ENCODE results near the gene UBN1. TPM values are rescaled to one million over a fixed set of nuclear protein-coding genes. Genes with fewer than 3 reads are reported as not detected.

Gene UBN1
- total and polyA plus RNA-seq, 5 experiments from 2014 or later, result 10.9 to 40.9 (median 18.4) TPM

- peaks cover 5 to 90% (median 13%) of the 10 kb centered on the region in 3 donors for H3K36me3 Mint-ChIP-seq
- peak overlapping the region in 1 of 10 donors; percentile 41 for H3K27ac Mint-ChIP-seq
- ATAC-seq (no peak), DNase-seq (no peak)
- H3K9me3 Mint-ChIP-seq, result no peaks in the 10 kb centered on the region
- no peaks in the 10 kb centered on the region for H3K27me3 Mint-ChIP-seq
- POLR2A ChIA-PET, result no interaction called here
- peaks cover 5 to 16% (median 8%) of the 10 kb centered on the region in 4 donors for H3K4me1 Mint-ChIP-seq
- peak overlapping the region in 1 of 10 donors; percentile 31 for H3K4me3 Mint-ChIP-seq
These were observed 20.3 kb upstream of the UBN1 start for GRCh38 chr16:4826980-4827379.

DNA sequence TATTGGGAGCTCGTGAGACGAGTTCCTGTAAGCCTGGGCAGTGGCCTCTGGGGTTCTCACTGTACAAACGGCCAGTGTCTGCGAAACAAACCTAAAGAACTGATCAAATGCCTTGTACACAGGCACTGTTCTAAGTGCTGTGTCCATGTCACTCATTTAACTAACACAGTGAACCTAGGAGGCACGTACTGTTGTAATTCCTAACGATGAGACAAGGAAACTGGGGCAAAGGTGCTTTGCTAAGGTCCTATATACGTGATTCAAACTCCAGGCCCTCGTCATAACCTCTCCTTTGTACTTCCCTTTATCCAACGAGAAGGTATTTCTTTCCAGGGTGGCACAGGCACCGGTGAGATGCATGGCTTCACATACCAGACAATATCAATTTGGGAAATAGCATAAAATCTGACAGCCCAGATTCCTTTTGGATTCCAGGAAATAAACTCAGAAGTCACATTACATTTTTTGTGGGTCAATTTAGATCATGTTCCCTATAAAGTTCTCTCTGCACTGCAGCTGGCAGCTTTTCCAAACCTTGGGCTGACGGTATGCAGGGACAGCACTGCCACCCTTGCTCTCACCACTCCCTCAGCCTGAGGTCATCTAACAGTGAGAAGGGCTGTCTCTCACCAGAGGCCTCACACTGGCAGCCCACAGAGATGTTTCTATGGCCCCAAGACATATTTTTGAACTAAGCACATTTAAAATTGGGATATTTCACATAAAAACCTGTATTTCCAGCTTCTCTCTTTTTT, 18.5 kb upstream of the UBN1 start:
- Mint-ChIP-seq H3K4me1 (peaks cover 9 to 20% (median 18%) of the 10 kb centered on the region in 4 donors), H3K4me3 (no peak overlapping the region), H3K27me3 (no peaks in the 10 kb centered on the region), H3K27ac (no peak overlapping the region), H3K9me3 (no peaks in the 10 kb centered on the region), H3K36me3 (peaks cover 5 to 91% (median 18%) of the 10 kb centered on the region in 3 donors)
- POLR2A ChIA-PET, result no interaction called here
- DNase-seq, result no peak
- no peak for ATAC-seq

DNA sequence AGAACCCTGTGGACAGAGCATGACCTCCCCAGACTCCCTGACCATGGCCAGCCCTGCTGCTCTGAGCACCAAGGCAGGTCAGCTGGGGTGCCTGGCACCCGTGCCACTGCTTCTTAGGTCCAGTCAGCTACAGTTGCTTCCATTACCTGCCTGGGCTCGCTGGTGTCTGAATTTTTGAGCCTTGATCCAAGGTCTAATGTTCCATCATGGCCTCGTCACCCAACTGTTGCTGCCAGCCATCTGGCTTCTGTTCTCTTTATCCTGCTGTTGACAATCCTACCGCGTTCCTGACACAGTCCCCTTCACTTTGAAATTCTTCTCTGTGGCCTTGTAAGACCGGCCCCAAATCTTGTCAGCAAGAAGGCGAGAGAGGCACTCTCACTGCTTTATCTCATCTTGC, 16.9 kb upstream of the UBN1 start:
- no peaks in the 10 kb centered on the region for H3K9me3 Mint-ChIP-seq
- DNase-seq (no peak), ATAC-seq (no peak)
- peaks cover 9 to 27% (median 18%) of the 10 kb centered on the region in 4 donors for H3K4me1 Mint-ChIP-seq
- no peak overlapping the region for H3K4me3 Mint-ChIP-seq
- H3K36me3 Mint-ChIP-seq, result peaks cover 5 to 83% (median 18%) of the 10 kb centered on the region in 3 donors
- H3K27ac Mint-ChIP-seq, result peak overlapping the region in 1 of 10 donors; percentile 13
- POLR2A ChIA-PET, result interaction anchor here (0.8 kb wide), 1 partner anchor 28 kb away, joined by 7 read pairs; the partner anchor contains the start of gene ROGDI
- no peaks in the 10 kb centered on the region for H3K27me3 Mint-ChIP-seq

DNA sequence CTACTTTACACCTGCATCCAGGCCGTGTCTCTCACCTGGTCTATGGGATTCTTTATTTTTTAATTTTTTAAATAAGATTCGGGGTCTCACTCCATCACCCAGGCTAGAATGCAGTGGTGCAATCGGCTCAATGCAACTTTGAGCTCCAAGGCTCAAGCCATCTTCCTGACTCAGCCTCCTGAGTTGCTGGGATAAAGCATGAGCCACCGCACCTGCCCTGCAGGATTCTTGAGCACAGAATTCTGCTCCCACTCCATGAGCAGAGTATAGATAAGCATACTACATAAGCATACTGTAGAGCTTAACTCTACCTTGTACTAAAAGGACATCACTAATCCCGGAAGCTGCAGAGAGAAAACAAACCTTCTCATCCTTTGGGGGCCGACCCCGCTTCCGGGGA, 15.7 kb upstream of the UBN1 start:
- no peak overlapping the region for H3K4me3 Mint-ChIP-seq
- no peaks in the 10 kb centered on the region for H3K27me3 Mint-ChIP-seq
- no peaks in the 10 kb centered on the region for H3K9me3 Mint-ChIP-seq

GRCh38 chr16:4832698-4833343, 14.5 kb upstream of the UBN1 start:
- POLR2A ChIA-PET, result no interaction called here
- no peak overlapping the region for H3K4me3 Mint-ChIP-seq
- ATAC-seq (no peak), DNase-seq (no peak)
- peaks cover 14 to 27% (median 21%) of the 10 kb centered on the region in 4 donors for H3K4me1 Mint-ChIP-seq
- peak overlapping the region in 2 of 10 donors; percentile 8 to 27 for H3K27ac Mint-ChIP-seq
- peaks cover 5 to 82% (median 18%) of the 10 kb centered on the region in 3 donors for H3K36me3 Mint-ChIP-seq
- no peaks in the 10 kb centered on the region for H3K27me3 Mint-ChIP-seq
- no peaks in the 10 kb centered on the region for H3K9me3 Mint-ChIP-seq

More for the DNA sequence above, 15.7 kb upstream of the UBN1 start:
- POLR2A ChIA-PET, result no interaction called here
- ATAC-seq, result no peak
- Mint-ChIP-seq H3K27ac (peak overlapping the region in 1 of 10 donors; percentile 13), H3K36me3 (peaks cover 5 to 84% (median 18%) of the 10 kb centered on the region in 3 donors), H3K4me1 (peaks cover 14 to 27% (median 20%) of the 10 kb centered on the region in 4 donors)
- DNase-seq, result no peak

GRCh38 chr16:4833584-4833983, 13.7 kb upstream of the UBN1 start:
- Mint-ChIP-seq H3K4me3 (no peak overlapping the region), H3K27ac (no peak overlapping the region), H3K27me3 (no peaks in the 10 kb centered on the region), H3K9me3 (no peaks in the 10 kb centered on the region), H3K4me1 (peaks cover 14 to 27% (median 21%) of the 10 kb centered on the region in 4 donors), H3K36me3 (peaks cover 5 to 82% (median 18%) of the 10 kb centered on the region in 3 donors)
- POLR2A ChIA-PET, result interaction anchor here (0.7 to 0.9 kb wide), 2 partner anchors 29 to 112 kb away, joined by 3 to 5 read pairs; no protein-coding TSS in a partner anchor
- ATAC-seq, result no peak
- no peak for DNase-seq

GRCh38 chr16:4836727-4837126, 10.6 kb upstream of the UBN1 start:
- Mint-ChIP-seq H3K9me3 (no peaks in the 10 kb centered on the region), H3K4me1 (peaks cover 10 to 35% (median 21%) of the 10 kb centered on the region in 4 donors), H3K27me3 (no peaks in the 10 kb centered on the region), H3K27ac (peak overlapping the region in 4 of 10 donors; percentile 19 to 73 (median 46)), H3K4me3 (no peak overlapping the region), H3K36me3 (peaks cover 0 to 86% (median 11%) of the 10 kb centered on the region in 3 donors)
- ATAC-seq (no peak), DNase-seq (no peak)
- POLR2A ChIA-PET, result interaction anchor here (0.7 to 2.4 kb wide), 2 partner anchors 10 to 1077 kb away, joined by 5 to 12 read pairs; partner anchors contain the start of genes GLYR1 and UBN1

- peaks cover 0 to 86% (median 2%) of the 10 kb centered on the region in 3 donors for H3K36me3 Mint-ChIP-seq
- no peak overlapping the region for H3K4me3 Mint-ChIP-seq
- H3K4me1 Mint-ChIP-seq, result peaks cover 7 to 31% (median 18%) of the 10 kb centered on the region in 4 donors
- no peaks in the 10 kb centered on the region for H3K9me3 Mint-ChIP-seq
- no peaks in the 10 kb centered on the region for H3K27me3 Mint-ChIP-seq
- no peak for ATAC-seq
- peak overlapping the region in 4 of 10 donors; percentile 7 to 73 (median 32) for H3K27ac Mint-ChIP-seq
- DNase-seq, result no peak
- POLR2A ChIA-PET, result interaction anchor here (0.6 to 2.4 kb wide), 2 partner anchors 9 to 117 kb away, joined by 3 to 12 read pairs; partner anchors contain the start of genes GLYR1 and UBN1
These were observed 9.4 kb upstream of the UBN1 start for GRCh38 chr16:4837733-4838501.

GRCh38 chr16:4839942-4840341, 7.3 kb upstream of the UBN1 start:
- H3K27me3 Mint-ChIP-seq, result no peaks in the 10 kb centered on the region
- DNase-seq, result no peak
- POLR2A ChIA-PET, result interaction anchor here (1.0 kb wide), 1 partner anchor 31 kb away, joined by 4 read pairs; no protein-coding TSS in a partner anchor
- peak overlapping the region in 6 of 10 donors; percentile 5 to 69 (median 30) for H3K27ac Mint-ChIP-seq
- no peak for ATAC-seq
- peaks cover 0 to 92% (median 5%) of the 10 kb centered on the region in 3 donors for H3K36me3 Mint-ChIP-seq
- peaks cover 3 to 29% (median 12%) of the 10 kb centered on the region in 4 donors for H3K4me1 Mint-ChIP-seq
- H3K9me3 Mint-ChIP-seq, result no peaks in the 10 kb centered on the region
- H3K4me3 Mint-ChIP-seq, result no peak overlapping the region

DNA sequence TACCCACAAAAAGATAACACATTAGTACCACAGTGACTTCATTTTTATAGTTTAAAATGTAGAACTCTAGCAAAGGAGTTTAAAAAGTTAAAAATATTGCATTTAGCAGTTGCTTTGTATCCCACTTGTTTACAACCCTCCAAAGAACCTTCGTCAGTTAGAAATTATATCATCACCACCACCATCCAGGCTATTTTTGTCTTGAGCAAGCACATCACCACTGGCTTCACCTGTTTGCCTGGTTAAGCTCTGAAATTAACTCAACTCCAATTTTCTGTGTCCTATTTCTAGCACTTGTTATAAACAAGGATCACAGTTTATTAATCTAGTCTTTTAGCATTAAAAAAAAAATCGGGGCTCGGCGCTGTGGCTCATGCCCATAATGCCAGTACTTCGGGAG, 6.3 kb upstream of the UBN1 start:
- peaks cover 0 to 93% (median 5%) of the 10 kb centered on the region in 3 donors for H3K36me3 Mint-ChIP-seq

DNA sequence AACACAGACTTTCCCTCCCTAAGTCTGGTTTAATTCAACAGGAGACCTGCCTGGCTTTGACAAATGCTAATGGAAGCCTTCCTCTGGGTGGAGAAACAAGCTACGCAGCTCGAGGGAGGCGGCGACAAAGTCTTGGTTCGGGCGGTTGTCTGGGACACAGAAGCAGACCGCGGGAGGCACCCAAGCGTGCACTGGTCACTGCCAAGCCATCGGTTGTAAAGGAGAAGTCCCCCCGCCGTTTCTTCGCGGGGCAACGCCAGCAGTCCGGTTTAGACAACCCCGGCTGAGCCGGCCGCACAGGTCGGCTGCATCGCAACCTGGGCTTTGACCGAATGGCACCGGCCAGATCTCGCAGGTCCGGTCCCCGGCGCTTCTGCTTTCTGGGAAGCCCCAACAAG, 779 bp upstream of the UBN1 start:
- Mint-ChIP-seq H3K36me3 (peaks cover 0 to 43% (median 3%) of the 10 kb centered on the region in 3 donors), H3K27me3 (no peaks in the 10 kb centered on the region), H3K9me3 (no peaks in the 10 kb centered on the region), H3K4me1 (peaks cover 12 to 57% (median 50%) of the 10 kb centered on the region in 4 donors), H3K27ac (peak overlapping the region; percentile 43 to 95 (median 94)), H3K4me3 (peak overlapping the region; percentile 78 to 92 (median 87))
- POLR2A ChIA-PET, result interaction anchor here (1.3 to 2.5 kb wide), 5 partner anchors 8 to 252 kb away, joined by 3 to 14 read pairs (median 7); partner anchors contain the start of genes ANKS3, DNAAF8 and ROGDI
- DNase-seq (peak in 6 of 10 donors; percentile 8 to 25 (median 10)), ATAC-seq (no peak)

More for the DNA sequence above, 6.3 kb upstream of the UBN1 start:
- DNase-seq, result no peak
- Mint-ChIP-seq H3K27me3 (no peaks in the 10 kb centered on the region), H3K9me3 (no peaks in the 10 kb centered on the region), H3K27ac (peak overlapping the region in 3 of 10 donors; percentile 3 to 84 (median 69)), H3K4me3 (no peak overlapping the region), H3K4me1 (peaks cover 12 to 35% (median 19%) of the 10 kb centered on the region in 4 donors)
- no peak for ATAC-seq
- POLR2A ChIA-PET, result interaction anchor here (0.7 to 1.0 kb wide), 2 partner anchors 30 to 31 kb away, joined by 4 to 5 read pairs; no protein-coding TSS in a partner anchor
